ENCODE measurements around the gene ETV4. TPM values are rescaled to one million over a fixed set of nuclear protein-coding genes. Genes with fewer than 3 reads are reported as not detected.

ETV4 gene
- total and polyA plus RNA-seq, 2 donors from 2014 or later: 2.5 to 6.8 TPM

DNA sequence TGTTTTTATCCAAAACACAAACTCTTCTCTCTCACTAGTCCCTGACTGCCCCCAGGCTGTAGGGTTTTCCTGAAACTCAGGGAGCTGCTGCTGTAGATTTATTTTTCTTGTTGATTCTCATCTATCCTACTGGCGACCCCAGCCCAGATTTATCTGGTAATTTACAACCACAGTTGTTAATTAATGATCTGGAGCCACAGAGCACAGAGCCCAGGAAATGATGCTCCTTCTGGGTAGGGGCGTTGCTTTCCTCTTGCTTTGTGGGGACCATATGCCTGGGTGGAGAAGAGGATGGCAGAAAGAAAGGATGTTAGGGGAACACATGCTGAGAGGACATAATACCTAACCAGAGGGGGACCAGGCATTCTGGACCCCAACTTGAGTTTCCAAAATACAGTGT, 7.4 kb upstream of the ETV4 start:
- Histone ChIP-seq H3K4me1 (ENCODE audit: control insufficient read depth in 2 of 3, insufficient read depth in 2 of 3, low read depth in 1 of 3, low read length in 3 of 3) (peaks cover 0 to 4% (median 0%) of the 10 kb centered on the region in 3 donors), H3K36me3 (ENCODE audit: control insufficient read depth in 2 of 3, insufficient read depth in 3 of 3, low read length in 3 of 3) (no peaks in the 10 kb centered on the region), H3K4me3 (ENCODE audit: low read length in 3 of 3) (no peak overlapping the region), H3K27me3 (ENCODE audit: control insufficient read depth, insufficient read depth, low read length) (no peaks in the 10 kb centered on the region), H3K27ac (ENCODE audit: low read depth in 2 of 2, low read length in 2 of 2) (no peak overlapping the region), H3K9me3 (ENCODE audit: control insufficient read depth in 2 of 3, insufficient read depth in 1 of 3, low read length in 3 of 3) (no peaks in the 10 kb centered on the region), H3K9ac (ENCODE audit: low read length in 3 of 3) (no peak overlapping the region)
- TF ChIP-seq, protein P1, sequence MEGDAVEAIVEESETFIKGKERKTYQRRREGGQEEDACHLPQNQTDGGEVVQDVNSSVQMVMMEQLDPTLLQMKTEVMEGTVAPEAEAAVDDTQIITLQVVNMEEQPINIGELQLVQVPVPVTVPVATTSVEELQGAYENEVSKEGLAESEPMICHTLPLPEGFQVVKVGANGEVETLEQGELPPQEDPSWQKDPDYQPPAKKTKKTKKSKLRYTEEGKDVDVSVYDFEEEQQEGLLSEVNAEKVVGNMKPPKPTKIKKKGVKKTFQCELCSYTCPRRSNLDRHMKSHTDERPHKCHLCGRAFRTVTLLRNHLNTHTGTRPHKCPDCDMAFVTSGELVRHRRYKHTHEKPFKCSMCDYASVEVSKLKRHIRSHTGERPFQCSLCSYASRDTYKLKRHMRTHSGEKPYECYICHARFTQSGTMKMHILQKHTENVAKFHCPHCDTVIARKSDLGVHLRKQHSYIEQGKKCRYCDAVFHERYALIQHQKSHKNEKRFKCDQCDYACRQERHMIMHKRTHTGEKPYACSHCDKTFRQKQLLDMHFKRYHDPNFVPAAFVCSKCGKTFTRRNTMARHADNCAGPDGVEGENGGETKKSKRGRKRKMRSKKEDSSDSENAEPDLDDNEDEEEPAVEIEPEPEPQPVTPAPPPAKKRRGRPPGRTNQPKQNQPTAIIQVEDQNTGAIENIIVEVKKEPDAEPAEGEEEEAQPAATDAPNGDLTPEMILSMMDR (IDR thresholded peaks at IDR 0.05; ENCODE audit: borderline replicate concordance, extremely low read depth, insufficient read depth): no peak
- FAIRE-seq: no peak
- peak in 4 of 5 donors; percentile 64 to 84 (median 79) for DNase-seq
- intact Hi-C loops (cut with DNase I): no loop called here

DNA sequence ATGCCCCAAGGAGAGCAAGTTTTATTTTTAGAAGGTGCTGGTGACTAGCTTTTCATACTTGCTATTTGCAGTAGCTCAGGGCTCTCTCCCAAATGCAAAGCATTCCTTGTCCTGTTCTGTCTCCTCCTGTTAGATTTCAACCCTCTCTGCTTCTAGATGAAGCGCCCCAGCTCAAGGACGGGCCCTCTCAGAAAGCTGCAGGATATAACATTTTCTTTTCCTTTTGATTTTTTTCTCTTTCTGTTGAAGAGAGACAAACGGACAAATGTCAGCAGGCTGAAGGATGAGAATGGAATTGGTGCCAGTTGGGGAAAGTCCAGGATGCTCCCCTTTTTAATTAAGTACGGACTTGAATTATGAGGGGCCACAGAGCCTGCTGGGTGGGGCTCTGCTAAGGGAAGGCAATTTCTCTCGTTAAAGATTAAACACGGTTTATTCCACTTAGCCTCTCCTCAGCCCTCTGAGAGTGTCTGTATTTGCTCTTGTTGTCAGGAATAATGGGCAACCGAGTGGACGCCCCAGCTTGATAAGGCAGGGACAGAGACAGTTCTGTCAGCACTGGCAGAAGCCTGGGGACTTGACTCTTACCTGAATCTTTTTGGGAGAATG, 6.2 kb upstream of the ETV4 start:
- no peak overlapping the region for H3K27ac ChIP-seq (ENCODE audit: low read depth in 2 of 2, low read length in 2 of 2)
- H3K36me3 ChIP-seq (ENCODE audit: control insufficient read depth in 2 of 3, insufficient read depth in 3 of 3, low read length in 3 of 3): no peaks in the 10 kb centered on the region
- DNase-seq (peak in 1 of 5 donors; percentile 22), FAIRE-seq (no peak)
- peaks cover 0 to 4% (median 0%) of the 10 kb centered on the region in 3 donors for H3K4me1 ChIP-seq (ENCODE audit: control insufficient read depth in 2 of 3, insufficient read depth in 2 of 3, low read depth in 1 of 3, low read length in 3 of 3)
- H3K4me3 ChIP-seq (ENCODE audit: low read length in 3 of 3): no peak overlapping the region
- H3K9me3 ChIP-seq (ENCODE audit: control insufficient read depth in 2 of 3, insufficient read depth in 1 of 3, low read length in 3 of 3): no peaks in the 10 kb centered on the region
- intact Hi-C loops (cut with DNase I): no loop called here
- H3K9ac ChIP-seq (ENCODE audit: low read length in 3 of 3): no peak overlapping the region
- TF ChIP-seq, protein P1 (IDR thresholded peaks at IDR 0.05; ENCODE audit: borderline replicate concordance, extremely low read depth, insufficient read depth): no peak
- H3K27me3 ChIP-seq (ENCODE audit: control insufficient read depth, insufficient read depth, low read length): no peaks in the 10 kb centered on the region

DNA sequence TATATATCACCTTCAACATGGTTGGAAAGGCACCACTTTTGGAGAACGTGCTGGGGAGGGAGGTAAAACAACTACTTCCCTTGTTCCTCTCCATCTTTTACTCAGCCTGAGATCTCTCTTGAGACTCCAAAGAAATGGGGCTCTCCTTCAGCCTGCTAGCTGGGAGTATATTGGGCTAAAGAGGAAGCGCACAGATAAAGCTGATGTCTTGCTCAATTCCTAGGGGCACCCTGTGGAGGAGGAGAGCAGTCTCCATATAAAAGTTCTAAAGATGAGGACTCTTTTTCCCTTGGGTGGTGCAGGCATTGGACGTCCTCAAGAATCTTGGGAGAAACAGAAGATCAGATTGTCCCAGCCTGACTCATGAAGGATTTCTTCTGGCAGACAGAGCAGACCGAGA, 4.6 kb upstream of the ETV4 start:
- FAIRE-seq: no peak
- Histone ChIP-seq H3K4me3 (ENCODE audit: low read length in 3 of 3) (no peak overlapping the region), H3K9ac (ENCODE audit: low read length in 3 of 3) (no peak overlapping the region), H3K36me3 (ENCODE audit: control insufficient read depth in 2 of 3, insufficient read depth in 3 of 3, low read length in 3 of 3) (no peaks in the 10 kb centered on the region), H3K27ac (ENCODE audit: low read depth in 2 of 2, low read length in 2 of 2) (no peak overlapping the region), H3K9me3 (ENCODE audit: control insufficient read depth in 2 of 3, insufficient read depth in 1 of 3, low read length in 3 of 3) (no peaks in the 10 kb centered on the region), H3K4me1 (ENCODE audit: control insufficient read depth in 2 of 3, insufficient read depth in 2 of 3, low read depth in 1 of 3, low read length in 3 of 3) (peaks cover 0 to 7% (median 6%) of the 10 kb centered on the region in 3 donors), H3K27me3 (ENCODE audit: control insufficient read depth, insufficient read depth, low read length) (no peaks in the 10 kb centered on the region)
- TF ChIP-seq, protein P1 (IDR thresholded peaks at IDR 0.05; ENCODE audit: borderline replicate concordance, extremely low read depth, insufficient read depth): no peak
- DNase-seq: no peak
- intact Hi-C loops (cut with DNase I): no loop called here

DNA sequence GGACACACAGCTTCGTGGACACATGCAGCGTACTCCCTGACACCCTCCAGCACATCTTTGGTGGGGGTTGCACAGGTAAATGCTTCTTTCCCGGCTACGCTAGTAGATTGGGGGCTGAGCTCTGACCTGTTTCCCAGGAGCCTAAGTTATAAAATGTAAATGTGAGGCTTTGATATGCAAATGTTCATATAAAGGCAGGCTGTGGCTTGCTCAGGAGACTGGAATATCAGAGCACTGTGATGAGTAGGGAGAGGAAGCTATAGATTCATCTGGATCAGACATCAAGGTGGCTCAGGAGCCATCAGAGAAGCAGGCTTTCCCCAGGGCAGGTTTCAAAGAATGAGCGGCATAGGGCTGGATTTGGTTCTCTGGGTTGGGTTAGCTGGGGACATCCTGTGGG, 3.4 kb upstream of the ETV4 start:
- no peak overlapping the region for H3K27ac ChIP-seq (ENCODE audit: low read depth in 2 of 2, low read length in 2 of 2)
- H3K9ac ChIP-seq (ENCODE audit: low read length in 3 of 3): no peak overlapping the region
- H3K9me3 ChIP-seq (ENCODE audit: control insufficient read depth in 2 of 3, insufficient read depth in 1 of 3, low read length in 3 of 3): no peaks in the 10 kb centered on the region
- H3K4me3 ChIP-seq (ENCODE audit: low read length in 3 of 3): no peak overlapping the region
- no peaks in the 10 kb centered on the region for H3K36me3 ChIP-seq (ENCODE audit: control insufficient read depth in 2 of 3, insufficient read depth in 3 of 3, low read length in 3 of 3)
- no peak for FAIRE-seq
- no peak for DNase-seq
- intact Hi-C loops (cut with DNase I): no loop called here
- no peaks in the 10 kb centered on the region for H3K27me3 ChIP-seq (ENCODE audit: control insufficient read depth, insufficient read depth, low read length)
- TF ChIP-seq, protein P1 (IDR thresholded peaks at IDR 0.05; ENCODE audit: borderline replicate concordance, extremely low read depth, insufficient read depth): no peak
- peaks cover 0 to 9% (median 6%) of the 10 kb centered on the region in 3 donors for H3K4me1 ChIP-seq (ENCODE audit: control insufficient read depth in 2 of 3, insufficient read depth in 2 of 3, low read depth in 1 of 3, low read length in 3 of 3)

All from kidney (tissue), 14 donors.